Measurements from ENCODE around the gene FHIT.
"Not testable (repeated sequence)": the region's sequence is repeated elsewhere in the genome, so short reads cannot be mapped to it uniquely, and the experiment has no call there.

The FHIT gene

GRCh38 chr3:59812237-59813147 is 1438.8 kb downstream of the FHIT start:
- peak; percentile 46 for DNase-seq

- no peak for DNase-seq
Measured at GRCh38 chr3:59811160-59811559, 1440.1 kb downstream of the FHIT start.

- no peak for DNase-seq
Measured at GRCh38 chr3:59810606-59811005, 1440.6 kb downstream of the FHIT start.

- DNase-seq: peak; percentile 74
Measured at GRCh38 chr3:59809710-59810444, 1441.4 kb downstream of the FHIT start.

- peak; percentile 89 for DNase-seq
Measured at GRCh38 chr3:59809016-59809415, 1442.2 kb downstream of the FHIT start.

- DNase-seq: no peak
Measured at GRCh38 chr3:59808446-59808845, 1442.8 kb downstream of the FHIT start.

GRCh38 chr3:59803268-59803667 is 1448.0 kb downstream of the FHIT start:
- no peak for DNase-seq

- DNase-seq: not testable (repeated sequence)
Measured at GRCh38 chr3:59802453-59802852, 1448.8 kb downstream of the FHIT start.

GRCh38 chr3:59802045-59802444 is 1449.2 kb downstream of the FHIT start:
- DNase-seq: no peak

- no peak for DNase-seq
Measured at GRCh38 chr3:59800481-59800880, 1450.8 kb downstream of the FHIT start.

GRCh38 chr3:59798372-59799086 is 1452.7 kb downstream of the FHIT start:
- DNase-seq: no peak

- DNase-seq: no peak
Measured at GRCh38 chr3:59797533-59797932, 1453.7 kb downstream of the FHIT start.

- DNase-seq: peak; percentile 50
Measured at GRCh38 chr3:59796456-59796855, 1454.8 kb downstream of the FHIT start.

GRCh38 chr3:59795756-59796155 is 1455.5 kb downstream of the FHIT start:
- no peak for DNase-seq

GRCh38 chr3:59793976-59794375 is 1457.3 kb downstream of the FHIT start:
- no peak for DNase-seq

GRCh38 chr3:59791774-59792308 is 1459.4 kb downstream of the FHIT start:
- no peak for DNase-seq

- no peak for DNase-seq
Measured at GRCh38 chr3:59790241-59790640, 1461.0 kb downstream of the FHIT start.

GRCh38 chr3:59788801-59789200 is 1462.5 kb downstream of the FHIT start:
- DNase-seq: no peak

- no peak for DNase-seq
Measured at GRCh38 chr3:59788133-59788532, 1463.1 kb downstream of the FHIT start.

GRCh38 chr3:59786374-59786773 is 1464.9 kb downstream of the FHIT start:
- no peak for DNase-seq

GRCh38 chr3:59784164-59784563 is 1467.1 kb downstream of the FHIT start:
- DNase-seq: no peak

- no peak for DNase-seq
Measured at GRCh38 chr3:59783468-59783988, 1467.7 kb downstream of the FHIT start.

- DNase-seq: peak; percentile 53
Measured at GRCh38 chr3:59782664-59783063, 1468.6 kb downstream of the FHIT start.

Measured in fibroblast of skin of scalp (primary cell).